Liver (tissue), 9 donors: Measurements from ENCODE around the gene UVSSA. TPM values are rescaled to one million over a fixed set of nuclear protein-coding genes. Genes with fewer than 3 reads are reported as not detected.

Experiments used
- DNase-seq: peaks from one replicate; pipeline ENCODE4 v3.0.0-alpha.2; 2017; ENCODE audit warnings: low spot score
- H3K27ac ChIP-seq, 2 donors: one replicate each; pipeline ENCODE4 v1.7.0; 2013; ENCODE audit warnings: inconsistent platforms in 2 of 2, low read length in 2 of 2, control low read depth in 1 of 2, low read depth in 1 of 2, mild to moderate bottlenecking in 1 of 2
- H3K27me3 ChIP-seq, 4 donors: one replicate each; pipeline versions ENCODE4 v1.6.1 to v1.7.0; 2013; ENCODE audit warnings: low read length in 3 of 4, inconsistent platforms in 1 of 4, mild to moderate bottlenecking in 1 of 4, moderate library complexity in 1 of 4; ENCODE audit not compliant: control insufficient read depth in 4 of 4, insufficient read depth in 4 of 4
- H3K36me3 ChIP-seq, 4 donors: one replicate each; pipeline versions ENCODE4 v1.6.1 to v1.7.0; 2013; ENCODE audit warnings: low read length in 3 of 4, mild to moderate bottlenecking in 3 of 4, low read depth in 1 of 4, moderate library complexity in 1 of 4; ENCODE audit not compliant: control insufficient read depth in 4 of 4, insufficient read depth in 3 of 4
- H3K4me1 ChIP-seq, 4 donors: one replicate each; pipeline versions ENCODE4 v1.6.1 to v1.7.0; 2013; ENCODE audit warnings: low read length in 3 of 4, mild to moderate bottlenecking in 3 of 4, moderate library complexity in 1 of 4; ENCODE audit not compliant: control insufficient read depth in 4 of 4, insufficient read depth in 4 of 4
- H3K4me3 ChIP-seq, 3 donors: one replicate each; pipeline versions ENCODE4 v1.6.1 to v1.7.0; 2013; ENCODE audit warnings: low read length in 3 of 3, control low read depth in 1 of 3, low read depth in 1 of 3, mild to moderate bottlenecking in 1 of 3
- H3K9ac ChIP-seq, 2 donors: one replicate each; pipeline ENCODE4 v1.7.0; 2013; ENCODE audit warnings: low read length in 2 of 2, mild to moderate bottlenecking in 2 of 2, moderate library complexity in 2 of 2, control low read depth in 1 of 2, low read depth in 1 of 2
- H3K9me3 ChIP-seq, 4 donors: one replicate each; pipeline versions ENCODE4 v1.6.1 to v1.7.0; 2013; ENCODE audit warnings: low read length in 3 of 4; ENCODE audit not compliant: control insufficient read depth in 4 of 4
- EGR1 ChIP-seq, 2 donors: IDR thresholded peaks; 2 replicates each; pipeline ENCODE4 v1.6.1; 2016 to 2018; ENCODE audit warnings: antibody characterized with exemption in 2 of 2, low read depth in 2 of 2
- FOXA2 ChIP-seq: IDR thresholded peaks from 2 replicates; pipeline ENCODE4 v1.6.1; 2016; ENCODE audit warnings: antibody characterized with exemption
- GABPA ChIP-seq, 2 donors: IDR thresholded peaks in 1 of 2; conservative IDR thresholded peaks in 1 of 2; 2 replicates each; pipeline ENCODE4 v1.6.1; 2016; ENCODE audit warnings: antibody characterized with exemption in 2 of 2, mild to moderate bottlenecking in 1 of 2, moderate library complexity in 1 of 2
- HNF4G ChIP-seq: IDR thresholded peaks from 2 replicates; pipeline ENCODE4 v1.6.1; 2016; ENCODE audit warnings: antibody characterized with exemption
- JUND ChIP-seq, 2 donors: IDR thresholded peaks; 2 replicates each; pipeline ENCODE4 v1.6.1; 2016; ENCODE audit warnings: antibody characterized with exemption in 2 of 2
- NR2F2 ChIP-seq: IDR thresholded peaks from 2 replicates; pipeline ENCODE4 v1.6.1; 2016; ENCODE audit warnings: antibody characterized with exemption
- RAD21 ChIP-seq, 2 donors: IDR thresholded peaks; 2 replicates each; pipeline ENCODE4 v1.6.1; 2016; ENCODE audit warnings: antibody characterized with exemption in 2 of 2, mild to moderate bottlenecking in 2 of 2
- REST ChIP-seq: IDR thresholded peaks from 2 replicates; pipeline ENCODE4 v1.6.1; 2016; ENCODE audit warnings: antibody characterized with exemption, mild to moderate bottlenecking
- SP1 ChIP-seq: IDR thresholded peaks from 2 replicates; pipeline ENCODE4 v1.6.1; 2018; ENCODE audit warnings: antibody characterized with exemption, mild to moderate bottlenecking
- TAF1 ChIP-seq: conservative IDR thresholded peaks from 2 replicates; pipeline ENCODE4 v1.6.1; 2016; ENCODE audit warnings: antibody characterized with exemption, mild to moderate bottlenecking
- YY1 ChIP-seq: IDR thresholded peaks from 2 replicates; pipeline ENCODE4 v1.6.1; 2016; ENCODE audit warnings: antibody characterized with exemption, mild to moderate bottlenecking
- WGBS: extraction: QIAGEN DNeasy Blood & Tissue Kit; methylation state at CpG from one replicate; pipeline ENCODE4 v1.1.7; 2013; 5-methylcytosine and 5-hydroxymethylcytosine counted together
- polyA plus RNA-seq, 2 donors: library from polyadenylated mRNA; stranded (reverse) in 1 of 2; unstranded in 1 of 2; fragments of 200-250 nt in 1 of 2; fragments of >200 nt in 1 of 2; fragmentation: Nextera tagmentation in 1 of 2; extraction: Ambion mirVana in 1 of 2; gene quantifications; one replicate each; pipeline versions ENCODE4 v1.2.1 to v1.2.3, GENCODE V29; 2013 to 2015
- total RNA-seq, 2 donors: library from RNA; depleted of rRNA; stranded (reverse); fragments of >200 nt; gene quantifications; one replicate each; pipeline ENCODE4 v1.2.3, GENCODE V29; 2014
- donor health status: healthy.
- donor health status: healthy.
- donor health status: healthy.
- donor health status: healthy.
- donor health status: healthy.

UVSSA gene
- total and polyA plus RNA-seq, 4 donors: 2.2 to 18.3 (median 3.6) TPM

GRCh38 chr4:1363513-1363912 lies 16.5 kb downstream of the UVSSA start:
- Histone ChIP-seq H3K4me1 (peaks cover 0 to under 1% (median 0%) of the 10 kb centered on the region in 4 donors), H3K27me3 (no peaks in the 10 kb centered on the region), H3K27ac (no peak overlapping the region), H3K9me3 (no peaks in the 10 kb centered on the region), H3K9ac (no peak overlapping the region), H3K36me3 (peaks cover 0 to 9% (median 2%) of the 10 kb centered on the region in 4 donors), H3K4me3 (no peak overlapping the region)
- WGBS: 94% methylated on average over 11 of the region's 11 CpGs
- no peak for DNase-seq
- no peak for TF ChIP-seq SP1
- TF ChIP-seq JUND (IDR thresholded peaks at IDR 0.05): no peak
- TF ChIP-seq YY1: no peak
- no peak for TF ChIP-seq RAD21 (IDR thresholded peaks at IDR 0.05)
- no peak for TF ChIP-seq EGR1 (IDR thresholded peaks at IDR 0.05; ENCODE audit: low read depth in 2 of 2)
- no peak for TF ChIP-seq GABPA (IDR thresholded peaks at IDR 0.05 in 1 of 2, conservative IDR thresholded peaks at IDR 0.05 in 1 of 2)
- no peak for TF ChIP-seq HNF4G
- no peak for TF ChIP-seq REST

- no peak overlapping the region for H3K27ac ChIP-seq
- no peak for DNase-seq
- H3K27me3 ChIP-seq: no peaks in the 10 kb centered on the region
- no peaks in the 10 kb centered on the region for H3K9me3 ChIP-seq
- H3K36me3 ChIP-seq: peaks cover 0 to 6% (median 2%) of the 10 kb centered on the region in 4 donors
- H3K9ac ChIP-seq: no peak overlapping the region
- no peak overlapping the region for H3K4me3 ChIP-seq
- 99% methylated on average over 18 of the region's 18 CpGs for WGBS
- H3K4me1 ChIP-seq: peaks cover 0 to 6% (median 4%) of the 10 kb centered on the region in 4 donors
- no peak for TF ChIP-seq NR2F2
Measured at GRCh38 chr4:1364217-1364616, 17.2 kb downstream of the UVSSA start.

- TF ChIP-seq EGR1 (IDR thresholded peaks at IDR 0.05; ENCODE audit: low read depth in 2 of 2) (no peak), TAF1 (no peak), FOXA2 (no peak)
- Histone ChIP-seq H3K9me3 (no peaks in the 10 kb centered on the region), H3K27me3 (no peaks in the 10 kb centered on the region), H3K9ac (no peak overlapping the region), H3K4me3 (no peak overlapping the region), H3K36me3 (peaks cover 0 to 6% (median 2%) of the 10 kb centered on the region in 4 donors), H3K4me1 (peaks cover 2 to 8% (median 4%) of the 10 kb centered on the region in 4 donors), H3K27ac (no peak overlapping the region)
- WGBS: 96% methylated on average over 13 of the region's 13 CpGs
- no peak for DNase-seq
Measured at GRCh38 chr4:1364748-1365147, 17.7 kb downstream of the UVSSA start.
